CD4-positive, alpha-beta T cell (primary cell): ENCODE data around the gene SH3BP1. TPM values are rescaled to one million over a fixed set of nuclear protein-coding genes. Genes with fewer than 3 reads are reported as not detected.

ENCODE experiments used
- ATAC-seq: fragments of 200-7000 bp; cut with Tn5 transposase; one replicate; pipeline ENCODE4 v1.10.0; 2022; ENCODE audit warnings: mild to moderate bottlenecking; ENCODE audit not compliant: poor library complexity
- CTCF ChIA-PET: fragments of 350-600 bp; sonication (Branson Sonifier 250); formaldehyde crosslinking; loops from one replicate; lab custom pipeline; 2021; ENCODE audit warnings: antibody characterized with exemption, inconsistent platforms; lab: Charles Lee
- POLR2A ChIA-PET: fragments of 350-600 bp; sonication (Branson Sonifier 250); formaldehyde crosslinking; loops from one replicate; lab custom pipeline; 2021; ENCODE audit warnings: antibody characterized with exemption, inconsistent platforms; lab: Charles Lee
- DNase-seq, 14 experiments: peaks; one replicate each; pipeline ENCODE4 v3.0.0-alpha.2; 2013 to 2020; ENCODE audit warnings: mixed read lengths in 2 of 14
- H3K27ac ChIP-seq, 2 donors: one replicate each; pipeline versions ENCODE4 v1.5.1 to v1.7.0; 2013; ENCODE audit warnings: low read length in 2 of 2, low read depth in 1 of 2, mild to moderate bottlenecking in 1 of 2
- H3K27me3 ChIP-seq, 2 experiments: 1 replicate in 1 of 2; 2 replicates in 1 of 2; pipeline versions ENCODE4 v1.6.1 to v1.7.0; 2013; ENCODE audit warnings: low read length in 2 of 2, control low read depth in 1 of 2, mild to moderate bottlenecking in 1 of 2, moderate library complexity in 1 of 2; ENCODE audit not compliant: insufficient read depth in 2 of 2, control insufficient read depth in 1 of 2
- H3K36me3 ChIP-seq: one replicate; pipeline ENCODE4 v1.6.1; 2013; ENCODE audit warnings: low read length, control low read depth; ENCODE audit not compliant: insufficient read depth
- H3K4me1 ChIP-seq: one replicate; pipeline ENCODE4 v1.6.1; 2013; ENCODE audit warnings: low read length, control low read depth; ENCODE audit not compliant: insufficient read depth
- H3K4me3 ChIP-seq: one replicate; pipeline ENCODE4 v1.5.1; 2013; ENCODE audit warnings: mild to moderate bottlenecking, low read length, moderate library complexity
- H3K9me3 ChIP-seq, 2 experiments: 1 replicate in 1 of 2; 2 replicates in 1 of 2; pipeline versions ENCODE4 v1.6.1 to v1.7.0; 2013; ENCODE audit warnings: low read length in 2 of 2, mild to moderate bottlenecking in 2 of 2, control low read depth in 1 of 2, moderate library complexity in 1 of 2; ENCODE audit not compliant: control insufficient read depth in 1 of 2, insufficient read depth in 1 of 2
- H3K27ac Mint-ChIP-seq: one replicate; pipeline ENCODE4 v1.8.0; 2020; ENCODE audit warnings: mixed read lengths
- H3K27me3 Mint-ChIP-seq: one replicate; pipeline ENCODE4 v1.8.0; 2021; ENCODE audit warnings: mixed read lengths
- H3K36me3 Mint-ChIP-seq: one replicate; pipeline ENCODE4 v1.8.0; 2021; ENCODE audit warnings: low read depth, mixed read lengths
- H3K4me1 Mint-ChIP-seq: one replicate; pipeline ENCODE4 v1.8.0; 2021; ENCODE audit warnings: low read depth, mixed read lengths
- H3K4me3 Mint-ChIP-seq: one replicate; pipeline ENCODE4 v1.8.0; 2020; ENCODE audit warnings: mild to moderate bottlenecking, mixed read lengths
- H3K9me3 Mint-ChIP-seq: one replicate; pipeline ENCODE4 v1.8.0; 2020; ENCODE audit warnings: mixed read lengths
- intact Hi-C, 2 experiments: fragments of 100-400 bp; cut with DNase I in 1 of 2; cut with micrococcal nuclease in 1 of 2; formaldehyde crosslinking; loops; one replicate each; pipeline versions ENCODE4 v1.15.1 to v1.9.0; 2023 to 2025; cut with DNase I, micrococcal nuclease
- total RNA-seq, 174 experiments: library from RNA in 2 of 174; stranded (reverse) in 2 of 174; gene quantifications; one replicate each; pipeline ENCODE4 v1.2.3 and lab custom pipeline; 2021 to 2026
- TF ChIP-seq, protein P1 (sequence below): fragments of 200-600 bp; IDR thresholded peaks from one replicate; pipeline ENCODE4 v1.8.0; 2022; ENCODE audit warnings: antibody characterized with exemption, mild to moderate bottlenecking

SH3BP1 gene
- total RNA-seq, 2 experiments from 2014 or later, result 46.9 to 49.0 TPM

- H3K36me3 Mint-ChIP-seq, result peaks cover 11% of the 10 kb centered on the region
- TF ChIP-seq, protein P1, sequence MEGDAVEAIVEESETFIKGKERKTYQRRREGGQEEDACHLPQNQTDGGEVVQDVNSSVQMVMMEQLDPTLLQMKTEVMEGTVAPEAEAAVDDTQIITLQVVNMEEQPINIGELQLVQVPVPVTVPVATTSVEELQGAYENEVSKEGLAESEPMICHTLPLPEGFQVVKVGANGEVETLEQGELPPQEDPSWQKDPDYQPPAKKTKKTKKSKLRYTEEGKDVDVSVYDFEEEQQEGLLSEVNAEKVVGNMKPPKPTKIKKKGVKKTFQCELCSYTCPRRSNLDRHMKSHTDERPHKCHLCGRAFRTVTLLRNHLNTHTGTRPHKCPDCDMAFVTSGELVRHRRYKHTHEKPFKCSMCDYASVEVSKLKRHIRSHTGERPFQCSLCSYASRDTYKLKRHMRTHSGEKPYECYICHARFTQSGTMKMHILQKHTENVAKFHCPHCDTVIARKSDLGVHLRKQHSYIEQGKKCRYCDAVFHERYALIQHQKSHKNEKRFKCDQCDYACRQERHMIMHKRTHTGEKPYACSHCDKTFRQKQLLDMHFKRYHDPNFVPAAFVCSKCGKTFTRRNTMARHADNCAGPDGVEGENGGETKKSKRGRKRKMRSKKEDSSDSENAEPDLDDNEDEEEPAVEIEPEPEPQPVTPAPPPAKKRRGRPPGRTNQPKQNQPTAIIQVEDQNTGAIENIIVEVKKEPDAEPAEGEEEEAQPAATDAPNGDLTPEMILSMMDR, result no peak
- peak overlapping the region; percentile 90 for H3K27ac Mint-ChIP-seq
- CTCF ChIA-PET, result interaction anchor here (3.6 to 3.9 kb wide), 2 partner anchors 16 to 55 kb away, joined by 17 to 19 read pairs; no protein-coding TSS in a partner anchor
- Histone ChIP-seq H3K4me1 (peaks cover 73% of the 10 kb centered on the region), H3K27me3 (no peaks in the 10 kb centered on the region), H3K27ac (peak overlapping the region; percentile 74 to 76), H3K4me3 (no peak overlapping the region), H3K9me3 (no peaks in the 10 kb centered on the region), H3K36me3 (peaks cover 43% of the 10 kb centered on the region)
- DNase-seq (no peak), ATAC-seq (no peak)
- H3K9me3 Mint-ChIP-seq, result no peaks in the 10 kb centered on the region
- peaks cover 50% of the 10 kb centered on the region for H3K4me1 Mint-ChIP-seq
- POLR2A ChIA-PET, result interaction anchor here (0.8 to 5.4 kb wide), 10 partner anchors 8 to 60 kb away, joined by 3 to 107 read pairs (median 12); partner anchors contain the start of genes GGA1, LGALS1, NOL12 and PDXP
- H3K27me3 Mint-ChIP-seq, result no peaks in the 10 kb centered on the region
- peak overlapping the region; percentile 79 for H3K4me3 Mint-ChIP-seq
- intact Hi-C loops, result no loop called here
Measured at GRCh38 chr22:37626556-37627075, 12.9 kb upstream of the SH3BP1 start.

- intact Hi-C loops, result no loop called here
- H3K4me1 ChIP-seq, result peaks cover 78% of the 10 kb centered on the region
- Mint-ChIP-seq H3K4me1 (peaks cover 54% of the 10 kb centered on the region), H3K9me3 (no peaks in the 10 kb centered on the region), H3K27ac (peak overlapping the region; percentile 90), H3K4me3 (peak overlapping the region; percentile 79), H3K36me3 (peaks cover 11% of the 10 kb centered on the region), H3K27me3 (no peaks in the 10 kb centered on the region)
- peak overlapping the region; percentile 36 for H3K4me3 ChIP-seq
- ChIA-PET POLR2A (interaction anchor here (0.6 to 5.4 kb wide), 14 partner anchors 9 to 1772 kb away, joined by 3 to 107 read pairs (median 7); partner anchors contain the start of genes GGA1, LGALS1, NOL12 and PDXP), CTCF (interaction anchor here (3.6 to 8.6 kb wide), 2 partner anchors 16 to 55 kb away, joined by 19 to 49 read pairs; no protein-coding TSS in a partner anchor)
- TF ChIP-seq, protein P1, result no peak
- no peaks in the 10 kb centered on the region for H3K27me3 ChIP-seq
- H3K27ac ChIP-seq, result peak overlapping the region; percentile 74 to 76
- H3K36me3 ChIP-seq, result peaks cover 43% of the 10 kb centered on the region
- ATAC-seq (peak; percentile 25), DNase-seq (no peak)
- H3K9me3 ChIP-seq, result no peaks in the 10 kb centered on the region
Measured at GRCh38 chr22:37627121-37627520, 12.3 kb upstream of the SH3BP1 start.

- TF ChIP-seq, protein P1, result no peak
- ChIA-PET CTCF (interaction anchor here (3.6 to 8.6 kb wide), 2 partner anchors 16 to 54 kb away, joined by 19 to 49 read pairs; no protein-coding TSS in a partner anchor), POLR2A (interaction anchor here (0.6 to 5.4 kb wide), 16 partner anchors 8 to 1773 kb away, joined by 3 to 107 read pairs (median 5); partner anchors contain the start of genes GGA1, LGALS1, NOL12 and PDXP)
- peaks cover 46% of the 10 kb centered on the region for H3K36me3 ChIP-seq
- H3K4me1 Mint-ChIP-seq, result peaks cover 54% of the 10 kb centered on the region
- peak overlapping the region; percentile 74 to 76 for H3K27ac ChIP-seq
- ATAC-seq (peak; percentile 81), DNase-seq (peak in 12 of 14 experiments; percentile 44 to 83 (median 63))
- intact Hi-C loops, result no loop called here
- no peaks in the 10 kb centered on the region for H3K27me3 Mint-ChIP-seq
- H3K27me3 ChIP-seq, result no peaks in the 10 kb centered on the region
- H3K36me3 Mint-ChIP-seq, result peaks cover 11% of the 10 kb centered on the region
- no peaks in the 10 kb centered on the region for H3K9me3 Mint-ChIP-seq
- H3K4me1 ChIP-seq, result peaks cover 82% of the 10 kb centered on the region
- H3K9me3 ChIP-seq, result no peaks in the 10 kb centered on the region
- peak overlapping the region; percentile 90 for H3K27ac Mint-ChIP-seq
- H3K4me3 Mint-ChIP-seq, result peak overlapping the region; percentile 79
- peak overlapping the region; percentile 36 for H3K4me3 ChIP-seq
Measured at GRCh38 chr22:37627545-37627944, 11.9 kb upstream of the SH3BP1 start.
